GM18909 (cell line): ENCODE results near the gene TFF1.

ENCODE experiments used
- ATAC-seq: cut with Tn5 transposase; IDR thresholded peaks from one replicate; pipeline ENCODE4 v1.9.1; 2021; ENCODE audit warnings: mild to moderate bottlenecking; ENCODE audit not compliant: unreplicated experiment, poor library complexity

Gene TFF1

DNA sequence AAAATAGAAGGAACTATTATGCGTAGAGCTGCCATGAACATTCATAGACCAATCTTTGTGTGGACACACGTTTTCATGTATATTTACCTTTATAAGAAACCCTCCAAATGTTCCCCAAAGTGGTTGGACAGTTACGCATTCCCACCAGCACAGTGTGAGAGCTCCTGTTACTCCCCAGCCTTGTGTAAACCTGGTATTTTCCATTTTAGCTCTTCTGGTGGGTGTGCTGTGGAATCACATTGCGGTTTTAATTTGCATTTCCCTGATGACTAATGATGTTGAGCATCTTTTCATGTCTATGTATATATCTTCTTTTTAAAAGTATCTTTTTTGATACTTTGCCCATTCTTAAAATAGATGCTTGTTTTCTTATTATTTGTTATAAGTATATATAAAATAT, 34.2 kb upstream of the TFF1 start:
- ATAC-seq = no peak

DNA sequence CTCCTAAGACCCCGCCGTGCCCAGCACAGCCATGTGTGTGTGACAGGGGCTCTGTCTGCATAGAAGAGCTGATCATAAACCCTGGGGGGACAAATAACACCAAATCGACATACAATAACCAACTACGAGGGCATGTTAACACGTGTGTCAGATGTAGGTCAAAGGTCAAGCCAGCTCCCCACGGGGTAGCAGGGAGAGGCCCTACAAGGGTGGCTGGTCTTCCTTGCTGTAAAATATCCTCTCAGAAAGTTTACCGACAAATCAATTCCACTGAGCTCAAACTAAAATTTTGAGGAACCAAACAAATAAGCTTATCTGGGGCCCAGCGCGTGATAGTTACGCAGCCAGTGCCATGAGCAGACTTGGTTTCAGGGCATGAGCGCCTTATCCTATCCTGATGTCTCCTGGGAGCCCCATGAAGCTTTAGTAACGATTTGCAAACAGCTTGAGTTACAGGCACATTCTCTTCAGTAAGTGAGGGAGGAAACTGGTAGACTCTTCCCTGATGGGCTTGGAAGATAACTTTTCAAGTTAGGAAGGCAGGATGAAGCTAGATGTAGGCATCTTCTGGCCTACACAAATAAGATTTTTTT, 32.2 kb upstream of the TFF1 start:
- ATAC-seq = no peak

DNA sequence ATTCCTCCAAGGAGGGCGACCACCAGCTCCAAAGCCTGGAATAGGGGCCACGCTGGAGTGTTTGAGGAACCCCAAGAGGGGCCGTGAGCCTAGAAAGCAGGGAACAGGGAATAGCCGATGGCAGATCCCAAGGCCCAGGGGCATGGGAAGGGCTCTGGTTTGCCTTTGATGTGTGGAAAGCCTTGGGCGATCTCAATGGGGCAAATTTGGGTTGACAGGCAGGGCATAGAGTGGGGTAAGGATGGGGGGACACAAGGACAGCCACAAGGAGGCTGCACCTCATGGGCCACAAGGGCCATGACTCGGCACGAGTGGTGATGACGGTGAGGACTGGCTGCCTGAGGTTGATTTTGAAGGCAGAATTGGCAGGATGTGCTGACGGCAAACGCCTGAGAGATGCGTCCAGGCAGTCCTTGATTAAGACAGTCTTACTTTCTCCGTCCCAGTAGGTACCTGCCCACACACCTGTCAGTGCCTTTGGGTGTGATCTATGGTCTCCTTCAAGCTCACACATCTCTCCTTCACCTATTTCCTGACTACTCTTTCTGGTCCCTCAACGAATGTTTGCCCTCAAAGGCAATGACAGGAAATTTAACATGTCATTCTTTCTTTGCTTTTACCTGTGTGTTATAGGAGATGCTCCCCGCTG, 31.5 kb upstream of the TFF1 start:
- no peak for ATAC-seq

DNA sequence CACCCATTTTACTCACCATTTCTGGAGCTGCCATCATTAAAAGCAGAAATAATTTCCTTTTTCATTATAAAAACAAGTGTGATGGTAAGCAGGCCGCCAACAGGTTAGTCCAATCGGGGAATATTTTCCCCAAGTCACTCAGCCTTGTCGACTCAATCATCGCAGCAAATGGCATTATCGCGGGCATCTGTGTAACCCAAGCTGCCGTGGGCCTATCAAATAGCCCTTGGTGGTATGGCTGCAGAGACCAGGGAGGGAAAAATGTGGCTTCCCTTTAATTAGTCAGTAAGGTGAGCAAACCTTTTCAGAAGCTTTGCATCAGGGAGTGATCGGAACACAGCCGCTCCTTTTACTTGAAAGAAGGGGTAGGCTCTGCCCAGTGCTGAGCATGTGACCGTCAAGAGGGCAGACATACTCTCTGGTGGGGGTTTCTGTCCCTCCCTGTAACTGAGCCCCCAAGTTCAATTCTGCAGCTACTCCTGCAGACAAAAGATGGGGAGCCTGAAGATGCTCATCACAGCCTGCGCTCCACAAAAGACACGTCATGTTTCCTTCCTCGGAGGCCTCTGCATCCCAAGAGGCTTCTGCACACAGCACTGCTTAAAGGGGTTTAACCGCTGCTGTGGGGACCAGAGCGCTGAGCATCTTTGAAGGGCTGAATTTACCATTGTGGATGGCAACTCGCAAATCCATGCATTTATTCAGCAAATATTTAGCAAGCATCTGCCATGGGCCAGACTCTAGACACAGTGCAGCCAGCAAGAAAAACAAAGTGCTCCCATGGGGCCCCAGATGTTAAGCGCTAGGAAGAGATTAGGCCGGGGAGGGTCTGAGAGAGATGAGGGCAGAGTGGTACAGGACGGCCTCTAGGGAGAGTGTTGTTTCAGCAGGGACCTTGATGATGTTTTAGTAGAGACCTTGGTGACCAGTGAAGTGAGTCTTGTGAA, 30.7 kb upstream of the TFF1 start:
- ATAC-seq = no peak

DNA sequence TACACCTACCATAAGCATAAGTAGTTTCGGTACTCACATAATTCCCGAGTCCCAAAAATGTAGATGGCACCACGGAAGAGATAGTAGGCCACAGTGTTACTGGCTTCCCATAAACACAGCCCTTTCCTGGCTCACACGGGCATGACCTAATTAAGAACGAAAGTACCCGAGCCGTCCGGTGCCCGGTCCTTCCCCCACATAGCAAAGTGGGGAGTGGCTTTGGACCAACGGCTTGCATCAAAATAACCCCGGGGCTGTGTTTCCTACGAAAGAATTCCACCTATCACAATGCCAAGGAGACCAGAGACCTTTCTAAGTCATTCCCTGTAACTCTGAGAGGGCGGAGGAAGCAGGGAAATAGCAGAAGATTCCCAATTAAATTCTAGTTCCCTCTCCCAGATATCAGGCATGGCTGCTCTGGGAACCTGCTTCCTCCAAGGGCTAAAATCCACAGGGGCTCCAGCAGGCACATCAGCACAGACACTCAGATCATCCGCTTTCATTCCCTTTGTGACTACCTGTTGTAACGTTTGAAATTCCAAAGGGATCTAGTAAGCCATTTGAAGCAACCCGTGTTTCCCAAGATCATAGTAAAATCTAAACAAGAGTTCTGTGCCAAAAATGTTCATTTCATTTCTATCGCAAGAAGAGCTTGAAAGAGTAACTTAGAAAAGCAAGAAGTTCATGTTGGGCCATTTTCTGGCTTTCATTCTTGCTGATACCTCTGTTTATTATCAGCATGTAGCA, 29.7 kb upstream of the TFF1 start, which contains the start of gene TMPRSS3:
TSS of gene TMPRSS3 (minus strand) at position 148 of the 747 bp plus-strand sequence. CDS start 635 bp downstream, outside the sequence.
- ATAC-seq = no peak

DNA sequence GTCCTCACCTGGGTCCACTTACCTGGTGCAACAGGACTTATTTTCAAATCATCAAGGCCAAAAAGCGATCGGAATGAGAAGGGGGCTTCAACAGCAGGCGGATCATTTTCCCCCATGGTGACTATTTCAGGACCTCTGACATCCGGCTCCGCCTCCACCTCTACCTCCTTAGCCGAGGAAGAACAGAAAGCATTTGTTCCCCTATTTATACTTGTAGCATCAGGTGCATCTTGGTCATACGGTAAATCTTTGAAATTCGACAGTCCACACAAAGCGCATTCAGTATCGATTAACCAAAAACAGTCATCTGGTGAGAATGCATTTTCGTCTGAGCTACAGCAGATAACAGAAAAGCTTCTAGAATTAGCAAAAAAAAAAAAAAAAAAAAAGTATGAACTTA, 29.0 kb upstream of the TFF1 start:
- no peak for ATAC-seq

DNA sequence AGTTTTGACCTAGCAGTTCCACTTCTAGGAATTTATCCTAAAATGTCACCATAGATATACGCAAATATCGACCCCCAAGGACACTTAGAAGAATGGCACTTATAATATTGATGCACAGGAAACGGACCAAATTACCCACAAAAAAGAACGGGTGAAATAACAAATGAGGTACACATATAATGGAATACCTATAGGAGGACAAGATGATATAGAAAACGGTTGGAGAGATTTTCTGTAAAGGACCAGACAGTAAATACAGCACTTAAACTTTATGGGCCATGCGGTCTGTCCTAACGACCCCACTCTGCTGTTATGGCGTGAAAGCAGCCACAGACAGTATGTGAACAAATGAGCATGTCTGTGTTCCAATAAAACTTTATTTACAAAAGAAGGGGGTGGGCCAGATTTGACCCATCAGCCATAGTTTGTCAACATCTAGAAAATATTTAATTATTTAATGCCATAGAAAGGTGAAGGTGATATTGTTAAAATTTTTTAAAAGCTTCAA, 27.2 kb upstream of the TFF1 start:
- ATAC-seq = no peak

DNA sequence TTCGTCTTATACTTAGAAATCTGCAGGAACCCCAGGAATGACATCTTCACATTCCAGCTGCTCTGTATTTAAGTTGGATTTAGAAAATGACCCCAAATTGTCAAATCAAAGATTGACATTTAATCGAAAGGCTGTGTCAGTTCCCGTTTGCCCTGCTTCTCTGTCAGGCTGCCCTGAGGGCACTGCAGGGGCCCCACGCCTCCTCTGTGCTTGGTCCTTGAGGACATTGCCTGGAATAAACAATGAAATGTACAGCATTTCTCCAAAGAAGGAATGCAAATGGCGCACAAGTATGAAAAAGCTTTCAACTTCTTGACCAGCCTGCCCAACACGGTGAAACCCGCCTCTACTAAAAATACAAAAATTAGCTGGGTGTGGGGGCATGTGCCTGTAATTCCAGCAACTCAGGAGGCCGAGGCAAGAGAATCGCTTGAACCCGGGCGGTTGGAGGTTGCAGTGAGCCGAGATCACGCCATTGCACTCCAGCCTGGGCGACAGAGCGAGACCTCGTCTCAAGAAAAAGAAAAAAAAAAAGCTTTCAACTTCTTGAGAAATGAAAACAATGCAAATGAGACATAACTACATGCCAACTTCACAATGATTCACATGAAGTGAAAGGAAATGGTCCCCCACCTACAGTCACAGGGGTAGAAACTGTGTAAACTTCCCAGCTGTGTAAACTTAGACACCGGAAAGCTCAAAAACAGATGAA, 26.6 kb upstream of the TFF1 start:
- no peak for ATAC-seq

DNA sequence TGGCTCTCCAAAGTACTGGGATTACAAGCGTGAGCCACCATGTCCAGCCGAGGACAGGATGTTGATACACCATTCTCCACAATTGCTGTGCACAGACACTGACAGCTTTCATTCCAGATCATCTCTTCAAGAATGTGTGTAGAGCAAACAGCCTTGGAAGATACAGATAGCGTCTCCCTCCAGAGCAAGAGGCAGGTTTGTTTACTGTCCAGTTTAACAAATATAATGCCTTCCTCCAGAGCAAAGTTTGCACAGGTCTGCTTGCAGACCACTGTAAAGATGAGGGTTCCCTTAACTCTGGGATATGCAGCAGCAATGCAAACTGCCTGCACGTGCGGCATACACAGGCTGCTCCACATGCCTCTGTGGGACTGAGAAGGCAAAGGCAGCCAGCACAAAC, 25.0 kb upstream of the TFF1 start:
- ATAC-seq = no peak

DNA sequence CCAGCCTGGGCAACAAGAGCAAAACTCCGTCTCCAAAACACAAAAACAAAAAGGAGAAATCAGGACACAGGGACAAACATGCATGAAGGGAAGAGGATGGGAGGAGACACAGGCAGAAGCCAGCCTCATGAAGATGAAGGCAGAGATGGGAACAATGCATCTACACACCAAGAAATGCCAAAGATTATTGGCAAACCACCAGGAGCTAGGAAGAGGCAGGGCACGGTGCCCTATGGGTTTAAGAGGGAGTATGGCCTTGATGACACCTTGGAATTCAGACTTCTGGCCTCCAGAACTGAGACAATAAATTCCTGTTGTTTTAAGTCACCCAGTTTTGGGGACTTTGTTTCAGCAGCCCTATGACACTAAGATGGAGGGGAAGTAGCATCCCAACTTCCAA, 24.4 kb upstream of the TFF1 start:
- ATAC-seq = no peak

DNA sequence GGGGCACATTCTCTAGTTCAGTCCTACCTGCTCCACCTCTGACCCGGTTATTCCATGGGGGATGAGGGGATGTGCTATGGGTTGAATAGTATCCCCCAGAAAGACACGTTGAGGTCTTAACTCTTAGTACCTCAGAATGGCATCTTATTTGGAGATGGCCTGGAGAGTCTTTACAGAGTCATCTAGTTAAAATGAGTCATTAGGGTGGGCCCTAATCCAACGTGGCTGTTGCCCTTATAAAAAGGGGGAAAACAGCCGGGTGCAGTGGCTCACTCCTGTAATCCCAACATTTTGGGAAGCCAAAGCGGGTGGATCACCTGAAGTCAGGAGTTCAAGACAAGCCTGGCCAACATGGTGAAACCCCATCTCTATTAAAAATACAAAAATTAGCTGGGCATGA, 23.9 kb upstream of the TFF1 start:
- ATAC-seq = no peak

DNA sequence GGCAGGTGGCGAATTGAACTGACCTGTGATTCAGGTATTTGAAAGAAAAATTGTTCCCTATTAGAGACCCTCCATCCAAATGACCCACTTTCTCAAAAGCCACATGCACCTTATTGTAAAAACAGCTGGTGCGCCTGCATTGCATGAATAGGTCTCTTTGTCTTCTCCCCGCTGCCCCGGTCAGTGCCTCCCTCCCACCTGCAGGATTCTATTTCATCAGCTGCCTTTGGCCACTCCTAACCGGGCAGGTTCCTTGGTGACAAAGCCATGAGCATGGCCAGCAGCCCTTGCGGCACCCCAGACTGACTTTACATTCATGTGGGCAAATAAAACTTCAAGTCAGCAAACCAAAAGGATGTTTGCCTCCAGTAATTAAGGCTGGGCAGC, 23.1 kb upstream of the TFF1 start:
- no peak for ATAC-seq

DNA sequence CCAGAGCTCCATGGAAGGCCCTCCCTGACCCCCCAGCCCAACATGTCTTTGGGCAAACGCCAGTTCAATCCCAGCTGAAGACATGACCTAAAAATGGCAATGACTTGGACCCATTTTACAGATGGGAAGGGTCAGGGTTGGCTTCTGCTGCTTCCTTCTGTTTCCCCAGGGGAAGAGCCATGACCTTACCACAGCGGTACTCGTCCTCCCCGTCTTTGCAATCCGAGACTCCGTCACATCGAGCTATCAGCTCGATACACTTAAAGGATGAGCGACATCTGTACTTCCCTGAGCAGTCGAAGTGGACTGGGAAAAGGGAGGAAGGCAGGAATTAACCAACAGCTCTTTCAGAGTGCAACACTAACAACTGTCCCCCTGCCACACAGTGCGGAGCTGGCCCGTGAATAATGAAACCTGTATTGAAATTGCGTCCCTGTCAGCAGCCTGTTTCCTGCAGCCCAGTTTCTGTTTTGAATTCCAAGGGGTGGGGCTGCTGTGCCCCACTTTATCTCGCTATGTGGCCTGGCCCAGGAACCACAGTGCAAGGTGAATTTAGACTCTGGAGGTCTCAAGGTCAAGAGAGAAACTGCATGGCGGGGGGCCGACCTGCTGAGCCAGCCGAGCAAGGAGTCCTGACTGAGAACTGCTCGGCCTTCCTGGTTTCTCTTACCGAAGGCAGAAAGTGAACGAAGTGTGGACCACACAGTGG, 22.6 kb upstream of the TFF1 start:
- ATAC-seq = no peak

DNA sequence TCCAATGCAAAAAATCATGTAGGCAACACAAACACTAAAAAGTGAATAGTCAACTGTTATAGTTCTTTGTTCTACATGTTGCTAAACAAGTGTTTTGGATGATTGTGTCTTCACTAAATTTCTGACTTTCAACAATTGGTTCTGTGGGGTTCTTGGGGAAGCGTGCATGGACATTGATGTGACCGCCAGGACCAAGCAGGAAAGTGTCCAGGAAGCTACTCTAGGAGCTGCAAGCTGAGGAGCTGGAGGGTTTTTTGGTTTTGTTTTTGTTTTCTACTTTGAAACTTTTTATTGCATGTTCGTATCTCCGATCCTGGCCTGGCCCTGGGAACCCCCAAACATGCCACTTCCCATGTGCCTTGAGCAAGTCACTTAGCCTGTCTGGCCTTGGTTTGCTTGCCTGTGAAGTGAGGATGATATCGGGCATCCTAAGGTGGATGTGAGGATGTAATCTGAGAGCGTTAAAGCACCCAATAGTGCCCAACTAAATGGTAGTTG, 21.6 kb upstream of the TFF1 start:
- ATAC-seq = no peak

DNA sequence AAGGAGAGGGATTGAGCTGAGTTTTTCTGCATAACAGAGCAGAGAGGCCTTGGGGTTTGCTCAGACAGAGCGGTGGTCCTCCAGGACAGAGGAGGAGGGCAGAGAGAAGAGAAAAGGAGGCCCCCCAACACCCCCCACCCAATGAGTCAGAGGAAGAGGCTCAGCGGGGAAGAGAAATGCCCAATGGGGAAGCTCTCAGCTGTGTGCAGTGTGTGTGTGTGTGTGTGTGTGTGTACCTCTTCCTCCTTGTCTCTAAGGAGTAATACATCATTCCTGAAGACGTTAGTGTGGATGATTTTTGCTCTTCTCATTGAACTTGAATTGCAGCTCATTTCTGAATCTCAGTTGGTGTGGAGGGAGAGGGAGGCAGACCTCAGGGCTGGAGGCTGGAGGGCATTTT, 20.8 kb upstream of the TFF1 start:
- ATAC-seq = no peak

DNA sequence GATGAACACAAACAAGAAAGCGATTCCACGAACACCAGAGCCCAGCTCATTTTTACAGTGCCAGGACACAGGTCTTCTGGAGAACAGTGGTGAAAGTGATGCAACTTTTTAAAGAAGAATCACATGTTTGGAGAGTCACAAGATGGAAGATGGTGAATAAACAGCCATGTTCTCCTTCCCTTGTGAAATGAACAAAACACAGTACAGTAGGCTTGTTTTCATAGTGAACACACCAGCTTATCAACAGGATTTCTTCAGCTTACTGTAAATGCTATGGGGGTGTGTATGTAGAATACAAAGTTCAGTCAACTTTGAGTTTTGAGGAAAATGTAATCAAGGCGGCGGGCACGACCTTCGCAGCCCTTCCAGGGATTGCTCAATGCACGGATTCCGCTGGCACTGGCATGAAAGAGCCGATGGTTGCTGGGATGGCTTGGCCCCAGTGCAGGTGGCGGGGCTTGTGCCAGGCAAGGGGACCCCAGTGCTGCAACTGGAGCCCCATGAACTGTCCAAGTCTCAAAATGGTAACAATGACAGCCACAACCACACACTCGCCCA, 19.8 kb upstream of the TFF1 start:
- ATAC-seq = no peak

DNA sequence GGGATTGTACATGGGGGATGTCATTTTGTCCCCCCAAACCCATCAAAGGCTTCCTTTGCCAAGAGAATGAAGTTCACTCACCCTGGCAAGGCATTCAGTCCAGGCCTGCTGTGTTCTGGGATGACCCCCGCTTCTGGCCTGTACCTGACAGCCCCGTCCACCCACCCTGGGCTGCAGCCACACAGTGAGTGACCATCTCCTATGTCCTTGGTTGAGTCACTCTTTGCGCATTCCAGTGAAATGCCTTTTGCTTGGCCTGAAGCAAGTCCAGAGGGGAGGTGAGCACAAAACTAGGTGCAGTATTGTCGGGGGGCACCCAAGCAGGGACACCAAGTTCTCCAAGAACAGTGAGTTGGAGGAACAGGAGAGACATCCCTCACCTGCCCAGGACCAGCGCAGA, 19.3 kb upstream of the TFF1 start:
- ATAC-seq = no peak

DNA sequence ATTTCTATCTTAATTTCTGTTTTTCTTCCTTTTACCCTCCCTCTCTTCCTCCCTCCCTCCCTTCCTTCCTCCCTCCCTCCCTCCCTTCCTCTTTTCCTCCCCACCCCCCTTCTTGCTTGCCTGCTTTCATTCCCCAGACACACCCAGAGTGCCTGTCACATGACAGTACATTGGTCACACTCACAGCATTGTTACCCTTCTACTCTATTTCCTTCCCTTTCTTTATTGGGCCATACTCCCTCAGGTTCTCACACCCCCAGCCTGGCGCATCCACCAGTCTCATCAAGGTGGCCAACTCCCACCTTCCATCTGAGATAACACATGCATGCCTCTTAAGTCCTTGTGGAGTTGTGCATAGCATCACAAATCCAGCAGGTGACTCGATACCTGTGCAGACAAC, 18.7 kb upstream of the TFF1 start:
- ATAC-seq = no peak
